Measurements from ENCODE around the gene PTPN14. TPM values are rescaled to one million over a fixed set of nuclear protein-coding genes. Genes with fewer than 3 reads are reported as not detected.

Gene PTPN14
- total and polyA plus RNA-seq, 2 experiments from 2014 or later: 18.7 to 70.2 TPM

DNA sequence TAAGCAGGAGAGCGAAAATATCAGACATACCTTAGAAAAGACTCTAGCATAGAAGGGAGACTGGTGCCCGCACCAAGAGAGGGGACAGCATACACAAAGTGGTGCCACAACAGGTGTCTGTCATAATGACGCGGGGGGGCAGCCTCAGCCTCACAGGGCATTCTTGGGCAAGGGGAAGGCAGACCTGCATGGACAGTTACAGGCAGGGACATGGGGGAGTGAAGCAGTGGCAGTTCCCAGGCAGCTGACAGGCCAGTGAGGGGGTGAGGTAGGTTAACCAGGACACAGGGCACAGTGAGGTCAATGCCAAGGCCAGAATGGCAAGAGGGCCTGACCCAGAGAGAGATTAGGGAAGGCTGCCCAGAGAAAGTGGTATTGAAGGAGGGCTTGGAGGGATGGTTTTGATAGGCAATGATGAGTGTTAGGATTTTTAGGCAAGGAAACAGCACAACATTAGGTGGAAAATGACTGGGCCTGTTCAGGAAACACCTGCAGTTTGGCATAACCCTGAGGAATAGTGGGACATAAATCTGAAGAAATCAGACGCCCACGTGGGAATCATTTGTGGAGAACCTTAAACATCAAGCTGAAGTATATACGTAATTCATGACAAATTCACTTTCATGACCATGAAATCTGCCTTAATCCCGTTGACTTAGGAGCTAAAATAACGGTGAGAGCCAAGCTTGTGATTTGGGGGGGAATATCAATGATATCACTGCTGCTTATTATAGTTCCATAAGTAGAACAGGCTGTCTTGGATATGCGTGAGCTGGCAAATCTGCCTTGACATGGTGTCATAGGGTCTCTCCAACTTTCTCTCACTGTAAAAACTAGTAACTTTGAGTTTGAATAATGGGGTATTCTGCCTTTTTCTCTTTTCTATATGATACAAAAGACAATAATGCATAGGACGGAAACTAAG lies 8.9 kb downstream of the PTPN14 start:
- no peaks in the 10 kb centered on the region for H3K9me3 Mint-ChIP-seq
- H3K27ac Mint-ChIP-seq: no peak overlapping the region
- peaks cover 100% of the 10 kb centered on the region for H3K79me2 ChIP-seq (replicated peaks; ENCODE audit: insufficient read depth)
- H3F3A ChIP-seq (replicated peaks; ENCODE audit: low read depth): no peaks in the 10 kb centered on the region
- no peak overlapping the region for H3K4me2 ChIP-seq
- DNase-seq (ENCODE audit: low spot score): no peak
- H3K27me3 Mint-ChIP-seq (ENCODE audit: insufficient read depth, low read depth, poor library complexity): peaks cover 2% of the 10 kb centered on the region
- H3K27ac ChIP-seq (ENCODE audit: low read depth): no peak overlapping the region
- H3K9me2 ChIP-seq (ENCODE audit: insufficient read depth): no peaks in the 10 kb centered on the region
- H2AFZ ChIP-seq: no peak overlapping the region
- no peaks in the 10 kb centered on the region for H3K36me3 Mint-ChIP-seq (ENCODE audit: low read depth)
- TF ChIP-seq NANOG (IDR thresholded peaks at IDR 0.05; ENCODE audit: borderline replicate concordance) (no peak), ZNF331 (CRISPR knock-in tag; IDR thresholded peaks at IDR 0.05; ENCODE audit: low read depth) (no peak), JUNB (IDR thresholded peaks at IDR 0.05; ENCODE audit: unreplicated experiment) (no peak), ZNF114 (CRISPR knock-in tag; IDR thresholded peaks at IDR 0.05) (no peak), POLR2AphosphoS5 (IDR thresholded peaks at IDR 0.05; ENCODE audit: low read depth) (no peak), EZH2 (IDR thresholded peaks at IDR 0.05; ENCODE audit: low read depth, unreplicated experiment) (no peak), EZH2phosphoT487 (IDR thresholded peaks at IDR 0.05; ENCODE audit: unreplicated experiment) (no peak), STAT1 (IDR thresholded peaks at IDR 0.05; ENCODE audit: unreplicated experiment) (no peak), CREB1 (CRISPR knock-in tag; IDR thresholded peaks at IDR 0.05; ENCODE audit: low read depth) (no peak)
- TF ChIP-seq, protein P1, sequence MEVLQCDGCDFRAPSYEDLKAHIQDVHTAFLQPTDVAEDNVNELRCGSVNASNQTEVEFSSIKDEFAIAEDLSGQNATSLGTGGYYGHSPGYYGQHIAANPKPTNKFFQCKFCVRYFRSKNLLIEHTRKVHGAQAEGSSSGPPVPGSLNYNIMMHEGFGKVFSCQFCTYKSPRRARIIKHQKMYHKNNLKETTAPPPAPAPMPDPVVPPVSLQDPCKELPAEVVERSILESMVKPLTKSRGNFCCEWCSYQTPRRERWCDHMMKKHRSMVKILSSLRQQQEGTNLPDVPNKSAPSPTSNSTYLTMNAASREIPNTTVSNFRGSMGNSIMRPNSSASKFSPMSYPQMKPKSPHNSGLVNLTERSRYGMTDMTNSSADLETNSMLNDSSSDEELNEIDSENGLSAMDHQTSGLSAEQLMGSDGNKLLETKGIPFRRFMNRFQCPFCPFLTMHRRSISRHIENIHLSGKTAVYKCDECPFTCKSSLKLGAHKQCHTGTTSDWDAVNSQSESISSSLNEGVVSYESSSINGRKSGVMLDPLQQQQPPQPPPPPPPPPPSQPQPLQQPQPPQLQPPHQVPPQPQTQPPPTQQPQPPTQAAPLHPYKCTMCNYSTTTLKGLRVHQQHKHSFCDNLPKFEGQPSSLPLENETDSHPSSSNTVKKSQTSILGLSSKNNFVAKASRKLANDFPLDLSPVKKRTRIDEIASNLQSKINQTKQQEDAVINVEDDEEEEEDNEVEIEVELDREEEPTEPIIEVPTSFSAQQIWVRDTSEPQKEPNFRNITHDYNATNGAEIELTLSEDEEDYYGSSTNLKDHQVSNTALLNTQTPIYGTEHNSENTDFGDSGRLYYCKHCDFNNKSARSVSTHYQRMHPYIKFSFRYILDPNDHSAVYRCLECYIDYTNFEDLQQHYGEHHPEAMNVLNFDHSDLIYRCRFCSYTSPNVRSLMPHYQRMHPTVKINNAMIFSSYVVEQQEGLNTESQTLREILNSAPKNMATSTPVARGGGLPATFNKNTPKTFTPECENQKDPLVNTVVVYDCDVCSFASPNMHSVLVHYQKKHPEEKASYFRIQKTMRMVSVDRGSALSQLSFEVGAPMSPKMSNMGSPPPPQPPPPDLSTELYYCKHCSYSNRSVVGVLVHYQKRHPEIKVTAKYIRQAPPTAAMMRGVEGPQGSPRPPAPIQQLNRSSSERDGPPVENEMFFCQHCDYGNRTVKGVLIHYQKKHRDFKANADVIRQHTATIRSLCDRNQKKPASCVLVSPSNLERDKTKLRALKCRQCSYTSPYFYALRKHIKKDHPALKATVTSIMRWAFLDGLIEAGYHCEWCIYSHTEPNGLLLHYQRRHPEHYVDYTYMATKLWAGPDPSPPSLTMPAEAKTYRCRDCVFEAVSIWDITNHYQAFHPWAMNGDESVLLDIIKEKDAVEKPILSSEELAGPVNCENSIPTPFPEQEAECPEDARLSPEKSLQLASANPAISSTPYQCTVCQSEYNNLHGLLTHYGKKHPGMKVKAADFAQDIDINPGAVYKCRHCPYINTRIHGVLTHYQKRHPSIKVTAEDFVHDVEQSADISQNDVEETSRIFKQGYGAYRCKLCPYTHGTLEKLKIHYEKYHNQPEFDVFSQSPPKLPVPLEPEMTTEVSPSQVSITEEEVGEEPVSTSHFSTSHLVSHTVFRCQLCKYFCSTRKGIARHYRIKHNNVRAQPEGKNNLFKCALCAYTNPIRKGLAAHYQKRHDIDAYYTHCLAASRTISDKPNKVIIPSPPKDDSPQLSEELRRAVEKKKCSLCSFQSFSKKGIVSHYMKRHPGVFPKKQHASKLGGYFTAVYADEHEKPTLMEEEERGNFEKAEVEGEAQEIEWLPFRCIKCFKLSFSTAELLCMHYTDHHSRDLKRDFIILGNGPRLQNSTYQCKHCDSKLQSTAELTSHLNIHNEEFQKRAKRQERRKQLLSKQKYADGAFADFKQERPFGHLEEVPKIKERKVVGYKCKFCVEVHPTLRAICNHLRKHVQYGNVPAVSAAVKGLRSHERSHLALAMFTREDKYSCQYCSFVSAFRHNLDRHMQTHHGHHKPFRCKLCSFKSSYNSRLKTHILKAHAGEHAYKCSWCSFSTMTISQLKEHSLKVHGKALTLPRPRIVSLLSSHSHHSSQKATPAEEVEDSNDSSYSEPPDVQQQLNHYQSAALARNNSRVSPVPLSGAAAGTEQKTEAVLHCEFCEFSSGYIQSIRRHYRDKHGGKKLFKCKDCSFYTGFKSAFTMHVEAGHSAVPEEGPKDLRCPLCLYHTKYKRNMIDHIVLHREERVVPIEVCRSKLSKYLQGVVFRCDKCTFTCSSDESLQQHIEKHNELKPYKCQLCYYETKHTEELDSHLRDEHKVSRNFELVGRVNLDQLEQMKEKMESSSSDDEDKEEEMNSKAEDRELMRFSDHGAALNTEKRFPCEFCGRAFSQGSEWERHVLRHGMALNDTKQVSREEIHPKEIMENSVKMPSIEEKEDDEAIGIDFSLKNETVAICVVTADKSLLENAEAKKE (CRISPR knock-in tag; IDR thresholded peaks at IDR 0.05): no peak
- TF ChIP-seq, protein P2, sequence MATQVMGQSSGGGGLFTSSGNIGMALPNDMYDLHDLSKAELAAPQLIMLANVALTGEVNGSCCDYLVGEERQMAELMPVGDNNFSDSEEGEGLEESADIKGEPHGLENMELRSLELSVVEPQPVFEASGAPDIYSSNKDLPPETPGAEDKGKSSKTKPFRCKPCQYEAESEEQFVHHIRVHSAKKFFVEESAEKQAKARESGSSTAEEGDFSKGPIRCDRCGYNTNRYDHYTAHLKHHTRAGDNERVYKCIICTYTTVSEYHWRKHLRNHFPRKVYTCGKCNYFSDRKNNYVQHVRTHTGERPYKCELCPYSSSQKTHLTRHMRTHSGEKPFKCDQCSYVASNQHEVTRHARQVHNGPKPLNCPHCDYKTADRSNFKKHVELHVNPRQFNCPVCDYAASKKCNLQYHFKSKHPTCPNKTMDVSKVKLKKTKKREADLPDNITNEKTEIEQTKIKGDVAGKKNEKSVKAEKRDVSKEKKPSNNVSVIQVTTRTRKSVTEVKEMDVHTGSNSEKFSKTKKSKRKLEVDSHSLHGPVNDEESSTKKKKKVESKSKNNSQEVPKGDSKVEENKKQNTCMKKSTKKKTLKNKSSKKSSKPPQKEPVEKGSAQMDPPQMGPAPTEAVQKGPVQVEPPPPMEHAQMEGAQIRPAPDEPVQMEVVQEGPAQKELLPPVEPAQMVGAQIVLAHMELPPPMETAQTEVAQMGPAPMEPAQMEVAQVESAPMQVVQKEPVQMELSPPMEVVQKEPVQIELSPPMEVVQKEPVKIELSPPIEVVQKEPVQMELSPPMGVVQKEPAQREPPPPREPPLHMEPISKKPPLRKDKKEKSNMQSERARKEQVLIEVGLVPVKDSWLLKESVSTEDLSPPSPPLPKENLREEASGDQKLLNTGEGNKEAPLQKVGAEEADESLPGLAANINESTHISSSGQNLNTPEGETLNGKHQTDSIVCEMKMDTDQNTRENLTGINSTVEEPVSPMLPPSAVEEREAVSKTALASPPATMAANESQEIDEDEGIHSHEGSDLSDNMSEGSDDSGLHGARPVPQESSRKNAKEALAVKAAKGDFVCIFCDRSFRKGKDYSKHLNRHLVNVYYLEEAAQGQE (IDR thresholded peaks at IDR 0.05; ENCODE audit: unreplicated experiment): no peak
- TF ChIP-seq, protein P3, sequence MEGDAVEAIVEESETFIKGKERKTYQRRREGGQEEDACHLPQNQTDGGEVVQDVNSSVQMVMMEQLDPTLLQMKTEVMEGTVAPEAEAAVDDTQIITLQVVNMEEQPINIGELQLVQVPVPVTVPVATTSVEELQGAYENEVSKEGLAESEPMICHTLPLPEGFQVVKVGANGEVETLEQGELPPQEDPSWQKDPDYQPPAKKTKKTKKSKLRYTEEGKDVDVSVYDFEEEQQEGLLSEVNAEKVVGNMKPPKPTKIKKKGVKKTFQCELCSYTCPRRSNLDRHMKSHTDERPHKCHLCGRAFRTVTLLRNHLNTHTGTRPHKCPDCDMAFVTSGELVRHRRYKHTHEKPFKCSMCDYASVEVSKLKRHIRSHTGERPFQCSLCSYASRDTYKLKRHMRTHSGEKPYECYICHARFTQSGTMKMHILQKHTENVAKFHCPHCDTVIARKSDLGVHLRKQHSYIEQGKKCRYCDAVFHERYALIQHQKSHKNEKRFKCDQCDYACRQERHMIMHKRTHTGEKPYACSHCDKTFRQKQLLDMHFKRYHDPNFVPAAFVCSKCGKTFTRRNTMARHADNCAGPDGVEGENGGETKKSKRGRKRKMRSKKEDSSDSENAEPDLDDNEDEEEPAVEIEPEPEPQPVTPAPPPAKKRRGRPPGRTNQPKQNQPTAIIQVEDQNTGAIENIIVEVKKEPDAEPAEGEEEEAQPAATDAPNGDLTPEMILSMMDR (conservative IDR thresholded peaks at IDR 0.05; ENCODE audit: low read depth in 2 of 2): no peak
- TF ChIP-seq, protein P4, sequence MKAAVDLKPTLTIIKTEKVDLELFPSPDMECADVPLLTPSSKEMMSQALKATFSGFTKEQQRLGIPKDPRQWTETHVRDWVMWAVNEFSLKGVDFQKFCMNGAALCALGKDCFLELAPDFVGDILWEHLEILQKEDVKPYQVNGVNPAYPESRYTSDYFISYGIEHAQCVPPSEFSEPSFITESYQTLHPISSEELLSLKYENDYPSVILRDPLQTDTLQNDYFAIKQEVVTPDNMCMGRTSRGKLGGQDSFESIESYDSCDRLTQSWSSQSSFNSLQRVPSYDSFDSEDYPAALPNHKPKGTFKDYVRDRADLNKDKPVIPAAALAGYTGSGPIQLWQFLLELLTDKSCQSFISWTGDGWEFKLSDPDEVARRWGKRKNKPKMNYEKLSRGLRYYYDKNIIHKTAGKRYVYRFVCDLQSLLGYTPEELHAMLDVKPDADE (IDR thresholded peaks at IDR 0.05): no peak
- H4K20me1 ChIP-seq (replicated peaks; ENCODE audit: insufficient read depth): peaks cover 40% of the 10 kb centered on the region; the same call in 1 of the 2 replicates
- no peak overlapping the region for H3K4me3 ChIP-seq
- no peaks in the 10 kb centered on the region for H3K36me3 ChIP-seq (ENCODE audit: insufficient read depth)
- H3K27me3 ChIP-seq (ENCODE audit: insufficient read depth): no peaks in the 10 kb centered on the region
- ATAC-seq: no peak
- H3K4me3 Mint-ChIP-seq: no peak overlapping the region
- H3K4me1 ChIP-seq (ENCODE audit: insufficient read depth): peaks cover 53% of the 10 kb centered on the region
- H3K4me1 Mint-ChIP-seq: peaks cover 44% of the 10 kb centered on the region

Measured in GM23338 (cell line).